ENCODE results near the gene WNT7A.

WNT7A gene

GRCh38 chr3:13796701-13797460 lies 83.0 kb downstream of the WNT7A start:
- DNase-seq (ENCODE audit: low read depth in 3 of 3, low spot score in 1 of 3): no peak

- no peak for DNase-seq (ENCODE audit: low read depth in 3 of 3, low spot score in 1 of 3)
Observed at GRCh38 chr3:13795816-13796215, 84.1 kb downstream of the WNT7A start.

- no peak for DNase-seq (ENCODE audit: low read depth in 3 of 3, low spot score in 1 of 3)
Observed at GRCh38 chr3:13794322-13794721, 85.5 kb downstream of the WNT7A start.

- DNase-seq (ENCODE audit: low read depth in 3 of 3, low spot score in 1 of 3): no peak
Observed at GRCh38 chr3:13793451-13793850, 86.4 kb downstream of the WNT7A start.

GRCh38 chr3:13792512-13793371 lies 87.1 kb downstream of the WNT7A start:
- no peak for DNase-seq (ENCODE audit: low read depth in 3 of 3, low spot score in 1 of 3)

GRCh38 chr3:13792051-13792490 lies 87.8 kb downstream of the WNT7A start:
- no peak for DNase-seq (ENCODE audit: low read depth in 3 of 3, low spot score in 1 of 3)

- no peak for DNase-seq (ENCODE audit: low read depth in 3 of 3, low spot score in 1 of 3)
Observed at GRCh38 chr3:13791198-13792050, 88.4 kb downstream of the WNT7A start.

GRCh38 chr3:13790376-13791197 lies 89.3 kb downstream of the WNT7A start:
- no peak for DNase-seq (ENCODE audit: low read depth in 3 of 3, low spot score in 1 of 3)

GRCh38 chr3:13788522-13789424 lies 91.1 kb downstream of the WNT7A start:
- DNase-seq (ENCODE audit: low read depth in 3 of 3, low spot score in 1 of 3): no peak

GRCh38 chr3:13787533-13788132 lies 92.2 kb downstream of the WNT7A start:
- no peak for DNase-seq (ENCODE audit: low read depth in 3 of 3, low spot score in 1 of 3)

GRCh38 chr3:13786811-13787210 lies 93.1 kb downstream of the WNT7A start:
- DNase-seq (ENCODE audit: low read depth in 3 of 3, low spot score in 1 of 3): no peak

- no peak for DNase-seq (ENCODE audit: low read depth in 3 of 3, low spot score in 1 of 3)
Observed at GRCh38 chr3:13785853-13786436, 93.9 kb downstream of the WNT7A start.

GRCh38 chr3:13785351-13785750 lies 94.5 kb downstream of the WNT7A start:
- DNase-seq (ENCODE audit: low read depth in 3 of 3, low spot score in 1 of 3): no peak

GRCh38 chr3:13783476-13783875 lies 96.4 kb downstream of the WNT7A start:
- DNase-seq (ENCODE audit: low read depth in 3 of 3, low spot score in 1 of 3): no peak

GRCh38 chr3:13782501-13782900 lies 97.4 kb downstream of the WNT7A start:
- DNase-seq (ENCODE audit: low read depth in 3 of 3, low spot score in 1 of 3): no peak

GRCh38 chr3:13781417-13781816 lies 98.5 kb downstream of the WNT7A start:
- no peak for DNase-seq (ENCODE audit: low read depth in 3 of 3, low spot score in 1 of 3)

GRCh38 chr3:13780432-13781176 lies 99.3 kb downstream of the WNT7A start:
- no peak for DNase-seq (ENCODE audit: low read depth in 3 of 3, low spot score in 1 of 3)

Data from stimulated activated CD4-positive, alpha-beta T cell treated with anti-CD3 and anti-CD28 coated beads, TNF-alpha, amount 100 ng/mL, for 1 hour (primary cell).